GM18867 (cell line): Measurements from ENCODE around the gene SCN1A.
A peak's percentile ranks its signal among the peaks of the same experiment; 100 is the strongest.
"Not testable (repeated sequence)": the region's sequence is repeated elsewhere in the genome, so short reads cannot be mapped to it uniquely, and the experiment has no call there.

Experiments used
- ATAC-seq: cut with Tn5 transposase; IDR thresholded peaks from one replicate; pipeline ENCODE4 v1.9.1; 2021; ENCODE audit warnings: mild to moderate bottlenecking, moderate library complexity; ENCODE audit not compliant: unreplicated experiment

SCN1A gene

DNA sequence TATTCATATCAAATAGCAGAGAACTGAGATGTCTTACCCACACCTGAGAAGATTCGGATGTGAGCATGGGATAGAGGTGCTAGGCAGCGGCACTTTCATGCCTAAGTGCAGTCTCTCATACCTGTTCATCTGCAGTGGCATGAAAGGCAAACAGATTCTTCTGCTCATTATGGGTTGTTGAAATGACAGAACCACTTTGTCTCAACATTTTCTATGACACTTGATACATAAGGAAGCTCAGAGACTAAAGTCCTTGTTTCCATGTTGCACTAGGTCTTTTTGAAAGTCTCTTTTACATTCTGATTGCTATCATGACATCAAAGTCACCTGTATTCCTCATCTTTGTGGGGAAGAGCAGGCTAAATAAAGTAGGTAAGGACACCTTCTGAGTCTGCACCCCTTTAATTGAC, 8.0 kb upstream of the SCN1A start:
- ATAC-seq, result no peak

DNA sequence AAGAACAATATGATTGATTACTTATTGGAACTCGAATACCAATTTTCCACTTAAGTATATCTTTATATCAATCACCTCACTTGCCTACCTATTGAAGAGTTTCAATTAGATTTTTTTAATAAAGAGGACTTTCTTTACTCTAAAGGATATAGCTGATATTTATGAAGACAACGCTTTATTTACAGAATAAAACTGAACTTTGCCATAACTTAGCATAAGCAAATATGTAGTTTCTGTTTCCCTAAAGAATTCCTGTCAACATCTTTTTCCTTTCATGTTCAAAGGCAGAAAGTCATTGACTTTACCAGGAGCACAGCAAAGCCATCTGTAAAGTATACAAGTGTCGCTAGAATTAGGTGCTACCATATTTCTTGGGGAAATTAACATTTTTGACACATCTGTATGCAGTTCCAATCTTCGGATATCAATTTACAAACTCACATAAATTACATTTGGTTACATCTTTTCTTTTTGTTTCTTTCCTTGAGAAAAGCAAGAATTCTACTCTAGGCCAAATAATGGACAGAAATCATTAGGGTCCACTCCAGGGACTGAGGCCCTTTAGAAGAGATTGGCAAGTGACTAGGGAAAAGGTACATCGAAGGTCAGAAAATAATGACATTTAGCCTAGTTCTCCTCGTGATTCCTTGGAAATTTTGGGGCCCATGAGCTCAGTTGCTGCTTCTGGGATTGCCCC, 7.5 kb upstream of the SCN1A start:
- ATAC-seq, result no peak

DNA sequence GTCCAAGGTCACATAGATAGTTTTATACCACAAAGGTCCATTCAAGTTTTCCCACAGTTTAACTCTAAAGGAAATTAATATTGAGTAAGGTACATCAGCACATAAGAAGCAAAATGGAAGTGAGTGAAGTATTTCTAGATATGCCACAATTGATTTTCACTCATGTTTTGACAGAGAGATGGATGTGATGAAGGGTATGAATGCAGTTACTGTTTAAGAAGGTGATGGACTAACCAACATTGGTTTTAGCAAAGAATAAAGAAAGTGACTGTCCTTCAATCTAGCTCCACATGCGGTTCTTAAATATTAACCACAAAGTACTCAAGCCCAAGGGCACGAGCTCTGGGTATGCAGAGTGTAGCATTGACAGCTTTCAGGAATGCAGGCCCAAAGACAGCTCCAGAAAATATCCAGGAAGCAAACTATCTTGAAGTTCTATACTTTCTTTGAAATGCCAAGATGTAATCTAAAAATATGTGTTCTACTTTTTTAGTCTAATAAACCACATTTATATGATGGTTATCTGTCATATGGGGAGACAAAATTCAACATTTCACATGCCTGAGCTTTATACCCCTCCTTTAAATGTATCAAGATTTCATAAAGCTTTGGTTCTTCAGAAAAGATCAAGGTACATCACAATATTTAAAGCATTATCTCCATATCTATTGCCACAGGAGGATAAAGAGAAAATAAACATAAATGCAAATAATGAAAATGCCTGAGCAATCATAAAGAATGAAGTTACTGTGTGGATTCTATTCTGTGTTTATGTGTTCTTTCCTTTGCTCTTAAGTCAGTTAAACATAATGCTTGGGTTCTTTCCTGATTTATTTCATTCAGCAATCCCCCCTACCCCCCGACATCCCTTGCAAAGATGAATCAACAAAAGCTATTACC, 6.7 kb upstream of the SCN1A start:
- ATAC-seq, result no peak

DNA sequence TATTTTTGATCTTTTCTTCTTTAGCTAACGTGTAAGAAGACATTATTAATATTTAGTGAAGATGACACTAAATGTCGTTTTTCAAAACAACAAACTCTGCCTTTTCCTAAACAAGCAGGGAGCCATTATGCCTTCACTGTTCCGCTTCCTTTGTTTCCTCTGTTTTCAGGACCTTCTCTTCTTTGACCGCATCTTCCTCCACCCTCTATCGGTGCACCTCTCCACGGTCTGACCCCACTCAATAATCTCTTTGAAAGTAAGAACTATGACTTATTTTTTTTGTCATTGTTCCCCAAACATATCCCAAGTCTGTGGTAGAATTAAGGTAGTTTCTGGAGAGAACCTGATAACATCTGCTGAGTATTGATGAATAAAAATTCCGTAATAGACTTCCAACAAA, 5.8 kb upstream of the SCN1A start:
- ATAC-seq, result no peak

DNA sequence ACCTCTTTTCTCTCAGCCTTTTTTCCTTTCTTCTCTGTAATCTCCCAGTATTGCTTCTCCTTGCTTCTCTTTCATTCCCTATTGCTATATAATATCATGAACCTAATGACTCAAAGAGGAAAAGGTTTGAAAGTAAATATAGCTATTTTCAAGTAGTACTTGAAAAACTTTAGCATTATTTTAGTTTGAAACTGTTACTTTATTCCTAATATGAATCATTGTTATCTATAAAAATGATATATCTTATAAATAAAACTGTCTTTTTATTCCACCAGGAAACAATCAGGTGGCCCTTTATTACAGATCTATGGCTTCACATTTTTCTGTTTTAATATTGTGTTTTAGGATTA, 311 bp upstream of the SCN1A start:
- ATAC-seq, result no peak

DNA sequence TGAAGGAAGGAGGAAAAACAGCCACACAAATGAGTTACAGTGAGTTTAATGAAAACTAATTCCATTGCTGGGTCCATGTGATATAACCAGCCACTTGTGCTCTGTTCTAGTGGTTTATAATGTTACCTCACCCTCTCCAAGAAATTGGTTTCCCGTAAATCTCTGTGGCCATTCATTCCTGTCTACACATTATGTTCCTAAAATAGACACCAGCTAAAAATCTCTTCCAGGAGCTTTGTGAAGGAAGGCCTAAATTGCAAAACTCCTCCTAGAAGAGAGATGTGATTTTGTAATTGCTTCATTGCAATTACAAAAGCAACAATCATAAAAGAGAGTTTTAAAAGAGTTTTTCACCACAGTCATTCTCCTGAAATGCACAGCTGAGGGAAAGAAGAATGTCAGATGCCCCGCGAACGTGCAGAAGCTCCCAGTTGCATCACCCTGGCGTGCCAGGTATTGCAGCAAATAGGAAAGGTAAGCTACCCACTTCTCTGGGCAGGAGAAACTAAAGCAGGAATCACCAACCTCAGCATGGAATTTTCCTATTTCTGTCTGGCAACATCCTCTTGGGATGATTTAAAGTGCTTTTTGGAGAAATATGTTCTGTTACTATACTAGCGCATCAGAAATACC, 1.7 kb downstream of the SCN1A start:
- ATAC-seq, result no peak

DNA sequence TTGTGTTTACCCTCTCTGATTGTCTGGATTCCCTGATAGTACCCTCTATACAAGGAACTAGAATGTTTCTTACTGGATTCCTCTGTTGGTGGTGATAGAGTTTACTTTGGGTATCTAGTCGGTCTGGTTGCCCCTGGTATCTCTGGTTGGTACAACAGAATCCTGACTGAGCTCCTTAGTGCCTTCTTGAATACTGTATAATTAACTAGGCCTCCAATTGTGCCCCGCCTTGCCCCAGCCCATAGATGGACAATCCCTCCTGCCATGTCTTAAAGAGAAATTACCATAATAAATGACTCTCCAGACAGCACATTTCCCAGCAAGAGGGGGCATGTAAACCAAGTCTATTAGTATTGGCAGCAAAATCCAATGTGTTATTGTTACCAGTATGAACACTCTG, 2.3 kb downstream of the SCN1A start:
- no peak for ATAC-seq

DNA sequence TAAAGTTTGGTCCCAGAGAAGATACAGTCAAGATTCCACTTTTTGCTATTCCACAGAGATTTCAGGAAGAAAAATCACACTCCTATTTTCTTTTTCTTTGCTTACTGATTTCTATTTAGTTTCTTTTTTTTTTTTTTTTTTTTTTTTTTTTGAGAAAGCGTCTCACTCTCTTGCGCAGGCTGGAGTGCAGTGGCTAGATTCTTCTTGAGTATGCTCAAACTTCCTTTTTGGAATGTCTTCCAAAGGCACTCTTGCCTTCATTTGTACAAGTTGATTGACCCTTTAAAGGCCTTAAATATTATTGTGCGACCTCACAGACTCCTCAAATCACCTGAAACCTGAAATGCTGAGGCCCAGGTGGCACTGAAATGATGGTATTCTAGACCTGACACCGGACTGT, 9.6 kb downstream of the SCN1A start:
- ATAC-seq, result no peak

DNA sequence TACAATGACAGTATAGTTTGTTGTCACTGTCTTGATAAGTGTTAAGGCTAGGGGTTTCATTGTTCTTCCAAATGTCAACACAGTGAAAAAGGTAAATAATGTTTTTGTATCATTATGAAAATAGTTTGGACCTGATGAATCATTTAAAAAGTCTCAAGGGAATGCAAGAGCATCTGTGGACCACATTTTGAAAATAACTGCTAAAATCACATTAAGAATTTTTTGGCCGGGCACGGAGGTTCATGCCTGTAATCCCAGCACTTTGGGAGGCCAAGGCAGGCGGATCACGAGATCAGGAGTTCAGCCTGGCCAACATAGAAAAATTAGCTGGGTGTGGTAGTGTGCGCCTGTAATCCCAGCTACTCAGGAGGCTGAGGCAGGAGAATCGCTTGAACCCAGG, 10.3 kb downstream of the SCN1A start:
- no peak for ATAC-seq

DNA sequence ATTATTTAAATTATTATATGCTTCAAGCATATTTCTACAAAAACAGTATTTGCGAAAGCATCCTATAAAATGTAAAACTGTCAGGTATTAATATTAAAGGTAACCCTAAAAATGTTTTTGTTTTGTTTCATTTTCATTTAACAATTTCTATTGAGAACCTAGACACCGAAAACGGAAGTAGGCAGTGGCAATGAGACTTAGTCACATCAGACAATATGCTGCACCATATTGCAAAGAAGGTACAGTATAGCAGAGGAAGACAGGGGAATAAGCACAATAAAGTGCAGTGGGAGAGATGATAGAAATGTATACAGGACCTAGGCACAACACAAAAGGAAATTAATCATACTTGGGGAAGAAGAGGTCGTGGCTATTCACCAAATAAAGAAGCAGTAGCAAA, 12.2 kb downstream of the SCN1A start:
- ATAC-seq, result peak; percentile 97

DNA sequence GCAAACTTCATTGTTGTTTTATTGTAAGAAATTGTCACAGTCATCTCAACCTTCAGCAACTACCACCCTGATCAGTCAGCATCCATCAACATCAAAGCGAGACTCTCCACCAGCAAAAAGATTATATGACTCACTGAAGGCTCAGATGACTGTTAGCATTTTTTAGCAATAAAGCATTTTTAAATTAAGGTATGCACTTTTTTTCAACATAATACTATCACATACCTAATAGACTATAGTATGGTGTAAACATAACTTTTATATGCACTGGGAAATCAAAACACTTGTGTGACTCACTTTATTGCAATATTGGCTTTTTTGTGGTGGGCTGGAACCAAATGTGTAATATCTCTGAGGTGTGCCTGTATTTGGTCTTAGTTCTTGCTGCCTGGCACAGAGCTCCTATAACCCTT, 15.6 kb downstream of the SCN1A start:
- ATAC-seq, result no peak

DNA sequence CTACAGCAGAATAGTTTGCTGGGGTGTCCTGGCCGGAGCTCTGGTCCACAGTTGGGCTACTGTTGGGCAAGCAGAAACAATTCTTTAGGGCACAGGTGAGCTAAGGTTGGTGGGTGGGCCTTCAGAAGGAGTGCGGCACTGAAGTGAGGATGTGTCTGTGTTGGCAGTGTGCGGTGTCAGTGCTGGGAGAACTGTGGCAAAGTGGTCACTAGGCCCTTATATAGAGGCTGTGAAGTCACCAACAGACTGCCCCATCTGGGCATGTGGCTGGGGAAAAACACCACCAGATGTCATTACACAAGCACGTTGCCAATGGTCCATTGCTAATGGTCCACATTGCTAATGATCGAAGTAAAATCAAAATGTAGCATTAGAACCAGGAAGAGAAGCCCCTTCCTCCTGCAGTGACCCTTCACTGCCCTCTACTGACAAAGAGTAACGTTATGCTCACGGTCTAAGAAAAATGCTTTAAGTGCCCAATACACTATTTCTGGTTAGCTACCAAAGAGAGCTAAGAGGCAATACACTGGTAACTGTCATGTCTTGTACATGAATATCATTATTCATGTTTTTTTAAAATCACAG, 21.3 kb downstream of the SCN1A start:
- ATAC-seq, result no peak

DNA sequence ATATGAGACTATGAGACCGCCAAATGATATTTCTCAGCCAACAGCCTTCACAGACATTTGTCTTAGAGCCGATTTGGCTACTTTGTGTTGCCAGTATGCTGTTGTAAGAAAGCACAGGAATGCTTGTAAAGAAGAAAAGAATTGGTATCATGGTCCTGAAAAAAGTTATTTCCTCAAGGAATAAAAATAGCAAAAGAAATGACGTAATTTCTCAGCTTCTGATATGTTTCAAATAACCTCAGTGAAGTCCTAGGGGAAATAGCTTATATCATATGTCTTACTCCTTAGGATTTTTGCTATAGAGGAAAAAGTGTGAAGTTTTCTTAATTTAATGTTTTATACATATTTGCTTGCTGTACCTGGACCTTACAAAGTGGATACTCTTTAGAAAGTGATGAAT, 23.0 kb downstream of the SCN1A start:
- no peak for ATAC-seq

DNA sequence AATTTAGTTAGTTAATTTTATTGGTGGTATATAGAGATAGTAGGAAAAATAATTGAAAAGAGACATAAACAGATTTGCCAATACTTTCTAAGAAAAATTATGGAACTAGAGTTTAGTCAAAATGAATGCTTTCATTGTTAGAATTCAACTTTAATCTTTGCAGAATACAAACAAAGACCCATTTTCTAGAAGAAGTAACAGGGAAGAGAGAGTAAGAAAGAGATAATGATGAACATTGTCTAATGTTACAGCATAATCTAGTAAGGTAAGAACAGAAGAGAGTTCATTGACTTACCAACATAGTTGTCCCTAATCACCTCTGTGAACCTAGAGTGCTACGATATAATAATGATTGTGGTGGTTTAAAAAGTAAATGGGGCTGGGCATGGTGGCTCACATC, 23.7 kb downstream of the SCN1A start:
- no peak for ATAC-seq

DNA sequence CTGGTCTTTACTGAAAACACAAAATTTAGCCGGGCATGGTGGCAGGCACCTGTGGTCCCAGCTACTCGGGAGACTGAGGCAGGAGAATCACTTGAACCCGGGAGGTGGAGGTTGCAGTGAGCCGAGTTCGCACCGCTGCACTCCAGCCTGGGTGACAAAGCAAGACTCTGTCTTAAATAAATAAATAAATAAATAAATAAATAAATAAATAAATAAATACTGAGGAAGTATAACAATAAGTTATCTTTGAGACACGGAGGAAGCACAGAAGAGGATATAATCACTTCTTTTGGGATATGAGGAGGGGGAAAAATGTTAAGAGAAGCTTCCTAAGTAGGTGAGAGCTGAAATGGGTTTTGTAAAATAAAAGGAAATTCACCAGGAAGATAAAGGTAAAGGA, 24.5 kb downstream of the SCN1A start:
- ATAC-seq, result not testable (repeated sequence)

DNA sequence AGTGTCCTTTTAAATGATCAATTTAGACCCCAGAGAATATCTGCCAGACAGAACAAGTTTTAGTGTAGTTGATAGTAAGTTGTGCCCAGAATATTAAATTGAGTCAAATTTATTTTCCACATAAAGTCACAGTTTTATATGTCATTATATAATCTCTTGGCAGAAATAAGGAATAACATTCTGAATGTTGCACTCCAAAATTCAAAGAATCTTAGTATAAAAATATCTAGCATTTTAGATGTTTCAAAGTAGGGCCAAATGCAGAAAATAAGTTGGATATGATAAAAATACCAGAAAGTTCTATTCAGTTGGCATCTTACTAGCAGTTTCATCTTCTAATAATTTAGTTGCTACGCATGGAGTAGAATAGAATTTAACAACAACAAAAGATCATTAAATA, 33.5 kb downstream of the SCN1A start:
- ATAC-seq, result no peak

DNA sequence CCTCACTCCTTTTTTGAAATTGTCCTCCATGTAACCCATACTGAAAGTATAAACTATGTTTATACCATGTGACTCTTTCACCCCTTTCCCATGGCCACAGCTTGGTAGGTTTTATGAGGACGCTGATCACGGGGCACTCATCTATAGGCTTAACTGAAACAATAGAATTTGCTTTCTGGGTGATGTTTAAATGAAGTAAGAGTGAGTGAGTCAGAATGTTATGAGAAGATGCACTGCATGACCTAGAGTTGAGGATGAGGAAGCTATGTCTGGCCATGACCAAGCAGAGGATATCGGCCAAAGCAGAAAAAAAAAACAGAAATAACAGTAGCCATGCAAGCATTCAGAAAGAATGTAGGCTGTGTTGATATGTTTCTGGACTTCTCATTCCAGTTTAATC, 34.9 kb downstream of the SCN1A start:
- ATAC-seq, result no peak

DNA sequence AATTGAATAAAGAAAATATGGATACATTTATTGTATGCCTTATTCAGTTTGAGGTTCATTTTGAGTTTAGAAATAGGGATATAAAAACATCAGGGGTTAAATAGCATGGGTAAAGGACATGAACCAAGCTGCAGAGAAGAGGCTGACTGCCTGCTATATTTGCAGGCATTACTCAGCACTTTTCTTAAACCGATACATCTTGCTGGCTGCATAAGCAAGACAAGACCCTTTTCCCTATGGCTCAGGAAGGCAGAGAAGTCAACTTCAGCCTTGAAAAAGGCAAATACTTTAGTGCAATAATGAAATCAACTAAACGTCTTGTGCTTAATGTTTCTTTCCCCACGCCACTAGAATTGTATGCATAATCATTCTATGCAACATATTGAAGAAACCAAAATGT, 36.4 kb downstream of the SCN1A start:
- no peak for ATAC-seq

DNA sequence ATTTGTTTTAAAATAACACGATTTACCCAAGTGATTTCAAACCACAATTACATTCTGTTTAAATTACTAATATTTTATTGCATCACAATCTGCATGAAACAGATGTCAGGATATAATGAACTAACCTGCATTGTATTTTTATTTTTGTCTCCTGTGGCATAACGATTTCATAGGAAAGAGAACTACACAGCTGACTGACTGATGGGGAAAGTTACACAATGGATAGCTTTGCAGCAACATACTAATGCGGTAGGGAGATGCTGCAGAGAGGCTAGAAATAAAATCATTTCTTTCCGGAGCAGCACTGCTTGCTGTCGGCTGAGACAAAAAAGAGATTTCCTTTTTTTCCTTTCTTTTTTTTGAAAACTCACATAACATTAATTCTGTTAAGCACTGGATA, 36.9 kb downstream of the SCN1A start:
- no peak for ATAC-seq

DNA sequence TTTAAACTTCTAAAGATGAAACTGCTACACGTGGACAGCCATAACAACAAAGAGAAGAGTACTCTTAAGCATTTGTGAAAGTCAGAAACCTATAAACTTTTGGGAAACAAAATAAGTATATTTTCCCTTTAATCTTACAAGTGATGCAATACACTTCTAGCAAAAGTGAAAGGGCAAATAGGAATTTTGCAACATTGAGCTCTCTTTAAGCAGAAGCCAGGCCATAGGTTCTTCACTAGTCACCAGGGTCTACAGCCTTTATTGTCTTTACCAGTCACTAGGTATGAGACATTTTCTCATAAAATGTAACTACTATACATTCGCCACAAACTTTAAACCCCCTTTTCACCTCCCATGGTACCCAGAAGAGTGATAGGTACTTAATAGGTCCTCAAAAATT, 37.5 kb downstream of the SCN1A start:
- ATAC-seq, result no peak

DNA sequence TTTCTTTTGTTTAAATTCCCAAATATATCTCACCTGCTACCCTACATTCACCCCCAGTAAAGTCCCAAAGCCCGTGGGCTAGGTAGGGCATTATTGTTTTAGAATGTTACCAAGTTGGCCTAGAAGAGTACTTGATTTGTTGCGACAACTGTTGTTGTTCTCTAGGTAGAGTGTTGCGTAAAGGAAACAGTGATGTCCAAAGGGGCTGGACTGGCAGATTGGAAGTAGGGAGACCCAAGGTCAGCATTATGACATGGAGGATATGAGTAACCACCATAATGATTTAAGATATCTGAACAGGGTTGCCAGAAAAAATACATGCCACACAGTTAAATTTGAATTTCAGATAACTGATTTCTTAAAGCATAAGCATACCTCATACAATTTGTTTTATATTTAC, 39.2 kb downstream of the SCN1A start:
- ATAC-seq, result no peak

DNA sequence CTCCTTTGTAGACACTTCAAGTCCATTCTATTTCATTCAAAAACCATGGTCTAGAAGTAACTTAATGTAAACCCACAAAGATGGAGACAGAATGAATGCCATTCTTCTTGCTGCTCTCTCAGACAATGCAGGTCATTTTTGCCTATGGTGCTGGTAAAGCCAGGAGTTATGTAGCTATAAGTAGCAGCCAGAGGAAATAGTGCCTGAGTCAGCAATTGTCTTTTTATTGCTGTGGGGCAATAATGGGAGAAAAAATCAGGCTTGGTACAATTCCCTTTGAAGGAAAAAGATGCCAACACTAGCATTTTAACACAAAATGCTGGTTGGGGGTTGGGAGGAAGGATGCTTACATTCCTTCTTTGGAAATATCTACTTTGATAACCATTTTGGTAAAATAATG, 43.5 kb downstream of the SCN1A start:
- ATAC-seq, result no peak
